Body of pancreas (tissue), 4 donors: ENCODE results near the gene AGAP1.

Source experiments
- POLR2A ChIP-seq, 3 donors: fragments of 450-650 bp; IDR thresholded peaks; one replicate each; pipeline ENCODE4 v1.6.1; 2016; ENCODE audit warnings: antibody characterized with exemption in 3 of 3, mild to moderate bottlenecking in 2 of 3
- TF ChIP-seq, protein P1 (sequence below), 7 experiments: fragments of 450-650 bp in 4 of 7; fragments of 200-600 bp in 3 of 7; sonication (generic) in 3 of 7; IDR thresholded peaks; one replicate each; pipeline ENCODE4 v1.5.1; 2016 to 2019; ENCODE audit warnings: antibody characterized with exemption in 7 of 7

DNA sequence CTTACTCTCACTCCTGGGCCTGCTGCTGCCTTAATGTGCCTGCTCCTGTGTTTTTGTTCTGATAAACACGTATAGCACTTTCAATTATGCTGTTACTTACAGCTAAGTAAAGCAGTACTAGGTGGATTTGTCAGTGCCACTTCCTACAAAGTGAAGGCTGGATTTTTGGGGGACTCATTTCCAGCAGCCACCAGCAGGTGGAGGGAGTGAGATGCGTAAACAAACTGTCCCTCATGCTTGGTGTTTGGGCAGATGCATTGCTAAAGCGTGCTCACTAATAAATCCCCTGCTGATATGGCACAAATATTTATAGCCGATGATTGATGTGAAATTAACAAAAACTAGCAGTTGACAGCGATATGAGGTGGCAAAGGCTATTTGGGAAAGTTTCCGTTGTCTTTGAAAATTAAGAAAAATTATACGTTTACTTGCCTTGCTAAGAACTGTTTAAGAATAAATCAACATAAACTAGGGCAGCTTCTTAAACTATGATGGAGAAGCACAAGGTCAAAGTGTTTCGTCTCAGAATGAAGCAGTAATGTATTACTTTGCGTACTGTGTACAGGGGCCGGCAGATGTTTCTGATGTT lies 101.7 kb downstream of the AGAP1 start:
- TF ChIP-seq, protein P1, sequence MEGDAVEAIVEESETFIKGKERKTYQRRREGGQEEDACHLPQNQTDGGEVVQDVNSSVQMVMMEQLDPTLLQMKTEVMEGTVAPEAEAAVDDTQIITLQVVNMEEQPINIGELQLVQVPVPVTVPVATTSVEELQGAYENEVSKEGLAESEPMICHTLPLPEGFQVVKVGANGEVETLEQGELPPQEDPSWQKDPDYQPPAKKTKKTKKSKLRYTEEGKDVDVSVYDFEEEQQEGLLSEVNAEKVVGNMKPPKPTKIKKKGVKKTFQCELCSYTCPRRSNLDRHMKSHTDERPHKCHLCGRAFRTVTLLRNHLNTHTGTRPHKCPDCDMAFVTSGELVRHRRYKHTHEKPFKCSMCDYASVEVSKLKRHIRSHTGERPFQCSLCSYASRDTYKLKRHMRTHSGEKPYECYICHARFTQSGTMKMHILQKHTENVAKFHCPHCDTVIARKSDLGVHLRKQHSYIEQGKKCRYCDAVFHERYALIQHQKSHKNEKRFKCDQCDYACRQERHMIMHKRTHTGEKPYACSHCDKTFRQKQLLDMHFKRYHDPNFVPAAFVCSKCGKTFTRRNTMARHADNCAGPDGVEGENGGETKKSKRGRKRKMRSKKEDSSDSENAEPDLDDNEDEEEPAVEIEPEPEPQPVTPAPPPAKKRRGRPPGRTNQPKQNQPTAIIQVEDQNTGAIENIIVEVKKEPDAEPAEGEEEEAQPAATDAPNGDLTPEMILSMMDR (IDR thresholded peaks at IDR 0.05), result peak; percentile 49 to 79 (median 72)
- TF ChIP-seq POLR2A (IDR thresholded peaks at IDR 0.05), result no peak
